Natural killer cell (primary cell): ENCODE data around the gene LAMA1. TPM values are rescaled to one million over a fixed set of nuclear protein-coding genes. Genes with fewer than 3 reads are reported as not detected.

ENCODE experiments used
- ATAC-seq, 3 donors: fragments of 150-1000 bp in 2 of 3; fragments of 200-7000 bp in 1 of 3; cut with Tn5 transposase; 1 replicate in 1 of 3; 2 replicates in 2 of 3; pipeline ENCODE4 v1.10.0; 2021; ENCODE audit warnings: mild to moderate bottlenecking in 2 of 3, moderate library complexity in 2 of 3
- DNase-seq, 2 donors: peaks; one replicate each; pipeline versions ENCODE4 v3.0.0 to v3.0.0-alpha.2; 2013 to 2021; ENCODE audit warnings: mixed read lengths in 1 of 2
- H3K27ac ChIP-seq: one replicate; pipeline ENCODE4 v1.5.1; 2013; ENCODE audit warnings: mild to moderate bottlenecking, low read length
- H3K27me3 ChIP-seq: one replicate; pipeline ENCODE4 v1.6.1; 2013; ENCODE audit warnings: low read length; ENCODE audit not compliant: control insufficient read depth, insufficient read depth
- H3K36me3 ChIP-seq: one replicate; pipeline ENCODE4 v1.6.1; 2013; ENCODE audit warnings: low read length; ENCODE audit not compliant: control insufficient read depth, insufficient read depth
- H3K4me1 ChIP-seq: one replicate; pipeline ENCODE4 v1.6.1; 2013; ENCODE audit warnings: low read length; ENCODE audit not compliant: control insufficient read depth, insufficient read depth
- H3K4me3 ChIP-seq: one replicate; pipeline ENCODE4 v1.5.1; 2013; ENCODE audit warnings: low read length
- H3K9me3 ChIP-seq: one replicate; pipeline ENCODE4 v1.6.1; 2013; ENCODE audit warnings: low read length; ENCODE audit not compliant: control insufficient read depth, insufficient read depth
- H3K27ac Mint-ChIP-seq, 2 donors: one replicate each; pipeline ENCODE4 v1.8.0; 2022; ENCODE audit warnings: mild to moderate bottlenecking in 2 of 2, mixed read lengths in 2 of 2, moderate library complexity in 1 of 2
- H3K27me3 Mint-ChIP-seq, 2 donors: one replicate each; pipeline ENCODE4 v1.8.0; 2022; ENCODE audit warnings: low read depth in 2 of 2, mixed read lengths in 2 of 2
- H3K36me3 Mint-ChIP-seq: one replicate; pipeline ENCODE4 v1.8.0; 2022; ENCODE audit warnings: mixed read lengths
- H3K4me1 Mint-ChIP-seq, 2 donors: one replicate each; pipeline ENCODE4 v1.8.0; 2022; ENCODE audit warnings: mixed read lengths in 2 of 2
- H3K4me3 Mint-ChIP-seq: one replicate; pipeline ENCODE4 v1.8.0; 2022; ENCODE audit warnings: mild to moderate bottlenecking, moderate library complexity, mixed read lengths
- H3K9me3 Mint-ChIP-seq, 2 donors: one replicate each; pipeline ENCODE4 v1.8.0; 2022; ENCODE audit warnings: mixed read lengths in 2 of 2
- CTCF ChIP-seq: fragments of 200-600 bp; IDR thresholded peaks from one replicate; pipeline ENCODE4 v1.8.0; 2022; ENCODE audit warnings: antibody characterized with exemption
- WGBS: methylation state at CpG from one replicate; pipeline ENCODE4 v1.1.7; 2013; ENCODE audit warnings: missing lambda C conversion rate; ENCODE audit not compliant: insufficient coverage; 5-methylcytosine and 5-hydroxymethylcytosine counted together
- intact Hi-C: fragments of 100-400 bp; cut with micrococcal nuclease; formaldehyde crosslinking; loops from one replicate; pipeline ENCODE4 v1.14.2; 2022
- total RNA-seq, 4 donors: library from RNA; stranded (reverse); fragments of 120-200 nt in 1 of 4; gene quantifications; one replicate each; pipeline versions ENCODE4 v1.2.3 to v1.2.4, GENCODE V29; 2013 to 2022

Gene LAMA1
- total RNA-seq, 3 donors from 2014 or later (not counting 1 experiment from before 2014, with no cell fraction given), result not detected

GRCh38 chr18:7090771-7091170 lies 26.8 kb downstream of the LAMA1 start:
- no peak for DNase-seq
- intact Hi-C loops, result no loop called here
- H3K27ac ChIP-seq, result no peak overlapping the region
- H3K4me3 Mint-ChIP-seq, result no peak overlapping the region
- no peak overlapping the region for H3K27ac Mint-ChIP-seq
- no peak for ATAC-seq
- no peaks in the 10 kb centered on the region for H3K27me3 ChIP-seq
- no peaks in the 10 kb centered on the region for H3K4me1 ChIP-seq
- H3K9me3 ChIP-seq, result no peaks in the 10 kb centered on the region
- H3K36me3 ChIP-seq, result no peaks in the 10 kb centered on the region
- H3K9me3 Mint-ChIP-seq, result peaks cover 0 to 2% of the 10 kb centered on the region in 2 donors
- TF ChIP-seq CTCF, result no peak
- H3K36me3 Mint-ChIP-seq, result no peaks in the 10 kb centered on the region
- no peaks in the 10 kb centered on the region for H3K4me1 Mint-ChIP-seq
- H3K4me3 ChIP-seq, result no peak overlapping the region
- WGBS, result 90% methylated on average over 1 of the region's 2 CpGs
- no peaks in the 10 kb centered on the region for H3K27me3 Mint-ChIP-seq

GRCh38 chr18:7089369-7089768 lies 28.2 kb downstream of the LAMA1 start:
- TF ChIP-seq CTCF, result no peak
- no peak overlapping the region for H3K27ac Mint-ChIP-seq
- Histone ChIP-seq H3K27ac (no peak overlapping the region), H3K9me3 (no peaks in the 10 kb centered on the region), H3K4me1 (no peaks in the 10 kb centered on the region), H3K27me3 (no peaks in the 10 kb centered on the region), H3K36me3 (no peaks in the 10 kb centered on the region), H3K4me3 (no peak overlapping the region)
- no peak for ATAC-seq
- H3K9me3 Mint-ChIP-seq, result peaks cover 0 to 2% of the 10 kb centered on the region in 2 donors
- H3K4me1 Mint-ChIP-seq, result no peaks in the 10 kb centered on the region
- no peaks in the 10 kb centered on the region for H3K27me3 Mint-ChIP-seq
- intact Hi-C loops, result no loop called here
- H3K4me3 Mint-ChIP-seq, result no peak overlapping the region
- H3K36me3 Mint-ChIP-seq, result no peaks in the 10 kb centered on the region
- no peak for DNase-seq
- WGBS, result 84% methylated on average over 7 of the region's 8 CpGs

- Mint-ChIP-seq H3K36me3 (no peaks in the 10 kb centered on the region), H3K27ac (no peak overlapping the region), H3K9me3 (peaks cover 0 to 2% of the 10 kb centered on the region in 2 donors), H3K27me3 (no peaks in the 10 kb centered on the region), H3K4me3 (no peak overlapping the region), H3K4me1 (no peaks in the 10 kb centered on the region)
- Histone ChIP-seq H3K9me3 (no peaks in the 10 kb centered on the region), H3K27me3 (no peaks in the 10 kb centered on the region), H3K4me3 (no peak overlapping the region), H3K36me3 (no peaks in the 10 kb centered on the region), H3K27ac (no peak overlapping the region), H3K4me1 (no peaks in the 10 kb centered on the region)
- 87% methylated on average over 3 of the region's 6 CpGs for WGBS
- intact Hi-C loops, result no loop called here
- no peak for TF ChIP-seq CTCF
- ATAC-seq (no peak), DNase-seq (no peak)
Measured at GRCh38 chr18:7084080-7085065, 33.2 kb downstream of the LAMA1 start.
